Measurements from ENCODE around the gene EPDR1. TPM values are rescaled to one million over a fixed set of nuclear protein-coding genes. Genes with fewer than 3 reads are reported as not detected.

Gene EPDR1
- total and polyA plus RNA-seq, 2 of the 4 experiments (the other 2 are of a cell fraction), result under 0.01 to 0.09 TPM

DNA sequence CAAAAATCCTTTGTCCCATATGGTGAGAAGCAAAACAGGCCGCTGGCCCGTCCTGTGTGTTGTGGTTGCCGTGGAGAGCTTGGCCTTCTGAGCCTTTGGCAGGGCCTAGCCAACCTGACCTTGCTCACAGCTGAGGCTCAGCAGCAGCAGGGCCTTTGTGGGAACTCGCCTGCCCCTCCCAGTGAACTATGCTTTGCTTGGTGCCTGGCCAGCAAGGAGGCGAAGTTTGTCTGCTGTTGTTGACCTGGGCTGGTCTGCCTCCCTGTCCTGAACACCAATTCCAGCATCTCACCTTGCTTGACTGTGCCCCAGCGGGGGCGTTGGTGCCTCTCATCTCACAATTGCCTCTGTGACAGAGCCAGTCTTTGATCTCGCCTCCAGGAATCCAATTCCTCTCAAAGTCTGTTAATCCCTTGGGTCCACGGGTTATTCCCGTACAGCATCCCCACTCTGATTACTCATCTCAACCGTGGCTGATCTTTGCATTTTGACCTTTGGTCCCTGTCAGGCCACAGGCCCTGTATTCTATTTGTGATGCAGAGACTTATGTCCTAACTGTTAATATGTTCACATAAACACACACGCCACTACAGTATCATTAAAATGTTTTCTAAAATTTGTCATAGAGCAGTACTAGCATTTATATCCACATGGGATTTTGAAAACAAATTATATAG lies 22.6 kb downstream of the EPDR1 start:
- ATAC-seq (ENCODE audit: low read depth) (no peak), DNase-seq (no peak)
- ChIA-PET CTCF (no interaction called here), POLR2A (ENCODE audit: unreplicated experiment) (no interaction called here)
- Histone ChIP-seq H3K4me3 (ENCODE audit: insufficient read depth, low read depth, low read length) (no peak overlapping the region), H2BK20ac (ENCODE audit: low read depth, low read length) (no peak overlapping the region), H3K9ac (ENCODE audit: low read depth, low read length) (no peak overlapping the region), H3K27me3 (ENCODE audit: control insufficient read depth, insufficient read depth, low read length) (no peaks in the 10 kb centered on the region), H3K79me1 (ENCODE audit: low read depth in 1 of 2, low read length in 2 of 2) (no peaks in the 10 kb centered on the region), H4K8ac (ENCODE audit: low read depth in 2 of 2, low read length in 2 of 2) (no peak overlapping the region), H4K5ac (ENCODE audit: low read depth, low read length) (no peak overlapping the region), H3K4me2 (ENCODE audit: low read depth, low read length) (no peak overlapping the region), H3K23ac (ENCODE audit: low read depth, low read length) (no peak overlapping the region), H2BK15ac (ENCODE audit: low read depth, low read length) (no peak overlapping the region), H2AFZ (replicated peaks; ENCODE audit: low read length, poor library complexity) (no peak overlapping the region), H3K9me1 (ENCODE audit: insufficient read depth, low read length) (no peaks in the 10 kb centered on the region), H3K56ac (ENCODE audit: extremely low read depth, insufficient read depth, low read length) (no peak overlapping the region), H4K20me1 (ENCODE audit: insufficient read depth, low read length) (no peaks in the 10 kb centered on the region), H3K36me3 (ENCODE audit: control insufficient read depth, insufficient read depth, low read length) (no peaks in the 10 kb centered on the region), H4K91ac (ENCODE audit: insufficient read depth, low read depth, low read length) (no peak overlapping the region), H3K27ac (ENCODE audit: insufficient read depth, low read length) (no peak overlapping the region), H3K4ac (ENCODE audit: low read depth, low read length) (no peak overlapping the region), H3K4me1 (ENCODE audit: control insufficient read depth, insufficient read depth, low read length) (no peaks in the 10 kb centered on the region), H3K9me3 (ENCODE audit: control insufficient read depth, insufficient read depth, low read length) (peaks cover 11% of the 10 kb centered on the region), H2BK5ac (ENCODE audit: low read depth, low read length, poor library complexity, severe bottlenecking) (no peak overlapping the region), H3K14ac (replicated peaks; ENCODE audit: low read depth, low read length) (no peak overlapping the region), H3K18ac (ENCODE audit: low read depth, low read length) (no peak overlapping the region), H2AK9ac (replicated peaks; ENCODE audit: low read depth, low read length, poor library complexity) (no peak overlapping the region), H2AK5ac (ENCODE audit: low read depth, low read length) (no peak overlapping the region), H2BK120ac (ENCODE audit: low read depth, low read length) (no peak overlapping the region)
- no TSS peak for BruUV-seq (replicated peaks)
- dilution Hi-C loops (cut with HindIII; ENCODE audit: low sequenced_read_pairs, unreplicated experiment) (no loop called here), intact Hi-C loops (cut with micrococcal nuclease) (no loop called here), in situ Hi-C loops (cut with MboI; ENCODE audit: low sequenced_read_pairs) (no loop called here)
- WGBS, 2 experiments (ENCODE audit: extremely low coverage in 2 of 2, insufficient read length in 1 of 2), result 45% methylated on average over 4 of the region's 12 CpGs; no CpG with 5 or more reads in 1 of the 2 experiments
- TF ChIP-seq MAZ (IDR thresholded peaks at IDR 0.05; ENCODE audit: borderline replicate concordance, low read depth, low read length) (no peak), BHLHE40 (IDR thresholded peaks at IDR 0.05; ENCODE audit: low read depth, low read length) (no peak), NFE2L2 (IDR thresholded peaks at IDR 0.05; ENCODE audit: low read depth, low read length) (no peak), CHD1 (IDR thresholded peaks at IDR 0.05; ENCODE audit: low read depth, low read length) (no peak), MXI1 (IDR thresholded peaks at IDR 0.05; ENCODE audit: borderline replicate concordance, low read depth, low read length) (no peak), RCOR1 (IDR thresholded peaks at IDR 0.05; ENCODE audit: insufficient replicate concordance, low read length) (no peak), SMC3 (IDR thresholded peaks at IDR 0.05; ENCODE audit: low read depth, low read length) (no peak), MAFK (IDR thresholded peaks at IDR 0.05; ENCODE audit: low read depth, low read length) (no peak), POLR2A (IDR thresholded peaks at IDR 0.05; ENCODE audit: low read depth, low read length) (no peak), RAD21 (IDR thresholded peaks at IDR 0.05; ENCODE audit: low read length) (no peak), CEBPB (IDR thresholded peaks at IDR 0.05; ENCODE audit: low read depth, low read length) (no peak), FOS (IDR thresholded peaks at IDR 0.05; ENCODE audit: low read depth, low read length) (no peak), RFX5 (IDR thresholded peaks at IDR 0.05; ENCODE audit: low read depth, low read length) (no peak)
- TF ChIP-seq, protein P1, sequence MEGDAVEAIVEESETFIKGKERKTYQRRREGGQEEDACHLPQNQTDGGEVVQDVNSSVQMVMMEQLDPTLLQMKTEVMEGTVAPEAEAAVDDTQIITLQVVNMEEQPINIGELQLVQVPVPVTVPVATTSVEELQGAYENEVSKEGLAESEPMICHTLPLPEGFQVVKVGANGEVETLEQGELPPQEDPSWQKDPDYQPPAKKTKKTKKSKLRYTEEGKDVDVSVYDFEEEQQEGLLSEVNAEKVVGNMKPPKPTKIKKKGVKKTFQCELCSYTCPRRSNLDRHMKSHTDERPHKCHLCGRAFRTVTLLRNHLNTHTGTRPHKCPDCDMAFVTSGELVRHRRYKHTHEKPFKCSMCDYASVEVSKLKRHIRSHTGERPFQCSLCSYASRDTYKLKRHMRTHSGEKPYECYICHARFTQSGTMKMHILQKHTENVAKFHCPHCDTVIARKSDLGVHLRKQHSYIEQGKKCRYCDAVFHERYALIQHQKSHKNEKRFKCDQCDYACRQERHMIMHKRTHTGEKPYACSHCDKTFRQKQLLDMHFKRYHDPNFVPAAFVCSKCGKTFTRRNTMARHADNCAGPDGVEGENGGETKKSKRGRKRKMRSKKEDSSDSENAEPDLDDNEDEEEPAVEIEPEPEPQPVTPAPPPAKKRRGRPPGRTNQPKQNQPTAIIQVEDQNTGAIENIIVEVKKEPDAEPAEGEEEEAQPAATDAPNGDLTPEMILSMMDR (conservative IDR thresholded peaks at IDR 0.05; ENCODE audit: low read depth, low read length), result no peak
- TF ChIP-seq, protein P2, sequence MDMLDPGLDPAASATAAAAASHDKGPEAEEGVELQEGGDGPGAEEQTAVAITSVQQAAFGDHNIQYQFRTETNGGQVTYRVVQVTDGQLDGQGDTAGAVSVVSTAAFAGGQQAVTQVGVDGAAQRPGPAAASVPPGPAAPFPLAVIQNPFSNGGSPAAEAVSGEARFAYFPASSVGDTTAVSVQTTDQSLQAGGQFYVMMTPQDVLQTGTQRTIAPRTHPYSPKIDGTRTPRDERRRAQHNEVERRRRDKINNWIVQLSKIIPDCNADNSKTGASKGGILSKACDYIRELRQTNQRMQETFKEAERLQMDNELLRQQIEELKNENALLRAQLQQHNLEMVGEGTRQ (IDR thresholded peaks at IDR 0.05; ENCODE audit: low read depth, low read length), result no peak
- TF ChIP-seq, protein P3, sequence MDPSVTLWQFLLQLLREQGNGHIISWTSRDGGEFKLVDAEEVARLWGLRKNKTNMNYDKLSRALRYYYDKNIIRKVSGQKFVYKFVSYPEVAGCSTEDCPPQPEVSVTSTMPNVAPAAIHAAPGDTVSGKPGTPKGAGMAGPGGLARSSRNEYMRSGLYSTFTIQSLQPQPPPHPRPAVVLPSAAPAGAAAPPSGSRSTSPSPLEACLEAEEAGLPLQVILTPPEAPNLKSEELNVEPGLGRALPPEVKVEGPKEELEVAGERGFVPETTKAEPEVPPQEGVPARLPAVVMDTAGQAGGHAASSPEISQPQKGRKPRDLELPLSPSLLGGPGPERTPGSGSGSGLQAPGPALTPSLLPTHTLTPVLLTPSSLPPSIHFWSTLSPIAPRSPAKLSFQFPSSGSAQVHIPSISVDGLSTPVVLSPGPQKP (IDR thresholded peaks at IDR 0.05; ENCODE audit: borderline replicate concordance, low read depth, low read length), result no peak
